ENCODE measurements around the gene FANCE. TPM values are rescaled to one million over a fixed set of nuclear protein-coding genes. Genes with fewer than 3 reads are reported as not detected.

Gene FANCE
- total RNA-seq, 3 donors from 2014 or later, result 9.7 to 12.6 (median 10.8) TPM

- intact Hi-C loops (cut with DNase I; ENCODE audit: low total_unique reads), result no loop called here
- no peaks in the 10 kb centered on the region for H3K36me3 ChIP-seq
- H3K9me3 ChIP-seq, result no peaks in the 10 kb centered on the region
- peak overlapping the region; percentile 76 to 98 (median 93) for H3K4me3 ChIP-seq
- H3K27me3 ChIP-seq, result no peaks in the 10 kb centered on the region
- DNase-seq (ENCODE audit: low spot score in 2 of 2), result no peak
- H3K27ac ChIP-seq, result peak overlapping the region; percentile 98 to 99
- H3K4me1 ChIP-seq, result peaks cover 18 to 35% of the 10 kb centered on the region in 2 donors
- TF ChIP-seq POLR2AphosphoS5 (IDR thresholded peaks at IDR 0.05), result no peak
Observed at GRCh38 chr6:35495258-35496035, 43.3 kb downstream of the FANCE start.

- TF ChIP-seq POLR2A (IDR thresholded peaks at IDR 0.05), result no peak
- TF ChIP-seq POLR2AphosphoS5 (IDR thresholded peaks at IDR 0.05), result no peak
- no peak for TF ChIP-seq CTCF (IDR thresholded peaks at IDR 0.05)
- Histone ChIP-seq H3K9me3 (no peaks in the 10 kb centered on the region), H3K36me3 (no peaks in the 10 kb centered on the region), H3K27ac (peak overlapping the region; percentile 98 to 99), H3K4me3 (peak overlapping the region; percentile 76 to 98 (median 93)), H3K4me1 (peaks cover 14 to 35% of the 10 kb centered on the region in 2 donors), H3K27me3 (no peaks in the 10 kb centered on the region)
- peak in 1 of 2 donors; percentile 61 for DNase-seq (ENCODE audit: low spot score in 2 of 2)
- intact Hi-C loops (cut with DNase I; ENCODE audit: low total_unique reads), result no loop called here
Observed at GRCh38 chr6:35496036-35496840, 44.1 kb downstream of the FANCE start.

GRCh38 chr6:35496841-35497570 lies 44.9 kb downstream of the FANCE start, which contains the start of gene TEAD3:
Gene TEAD3, minus strand, starts transcription at chr6:35497079.
- peak within 1 kb of the TSS; percentile 76 to 98 (median 93) for H3K4me3 ChIP-seq
- intact Hi-C loops (cut with DNase I; ENCODE audit: low total_unique reads), result no loop called here
- DNase-seq (ENCODE audit: low spot score in 2 of 2), result peak; percentile 66 to 72

GRCh38 chr6:35497571-35498421 lies 45.7 kb downstream of the FANCE start:
- H3K36me3 ChIP-seq, result no peaks in the 10 kb centered on the region
- H3K4me1 ChIP-seq, result peaks cover 7 to 20% of the 10 kb centered on the region in 2 donors
- intact Hi-C loops (cut with DNase I; ENCODE audit: low total_unique reads), result no loop called here
- peak overlapping the region; percentile 98 to 99 for H3K27ac ChIP-seq
- peak overlapping the region; percentile 76 to 98 (median 93) for H3K4me3 ChIP-seq
- no peaks in the 10 kb centered on the region for H3K9me3 ChIP-seq
- DNase-seq (ENCODE audit: low spot score in 2 of 2), result peak; percentile 71
- H3K27me3 ChIP-seq, result no peaks in the 10 kb centered on the region
- TF ChIP-seq POLR2AphosphoS5 (IDR thresholded peaks at IDR 0.05) (peak; percentile 71 to 75 (median 73)), CTCF (IDR thresholded peaks at IDR 0.05) (peak in 1 of 3 donors; percentile 7), POLR2A (IDR thresholded peaks at IDR 0.05) (peak; percentile 4)

More at GRCh38 chr6:35496841-35497570, 44.9 kb downstream of the FANCE start, which contains the start of gene TEAD3:
- Histone ChIP-seq H3K27ac (peak within 1 kb of the TSS; percentile 98 to 99), H3K4me1 (peaks cover 8 to 28% of the 10 kb centered on the region in 2 donors), H3K27me3 (no peaks in the 10 kb centered on the region), H3K36me3 (no peaks in the 10 kb centered on the region), H3K9me3 (no peaks in the 10 kb centered on the region)
- TF ChIP-seq POLR2AphosphoS5 (IDR thresholded peaks at IDR 0.05) (no peak), POLR2A (IDR thresholded peaks at IDR 0.05) (no peak), CTCF (IDR thresholded peaks at IDR 0.05) (no peak)
